Upper lobe of left lung (tissue), 4 donors: ENCODE measurements around the gene CALN1.

Experiments used
- CTCF ChIP-seq, 6 experiments: fragments of 450-650 bp in 4 of 6; fragments of 200-600 bp in 2 of 6; sonication (generic) in 2 of 6; IDR thresholded peaks; one replicate each; pipeline ENCODE4 v1.5.1; 2016 to 2019; ENCODE audit warnings: antibody characterized with exemption in 6 of 6
- POLR2A ChIP-seq, 4 donors: fragments of 450-650 bp; IDR thresholded peaks; one replicate each; pipeline ENCODE4 v1.5.1; 2016 to 2017; ENCODE audit warnings: antibody characterized with exemption in 4 of 4, mild to moderate bottlenecking in 2 of 4

GRCh38 chr7:71782051-71782450 is 630.1 kb downstream of the CALN1 start:
- TF ChIP-seq CTCF (IDR thresholded peaks at IDR 0.05) (no peak), POLR2A (IDR thresholded peaks at IDR 0.05) (no peak)
